ENCODE results near the gene TMEM132A.

GRCh38 chr11:60951606-60951903, 27.3 kb downstream of the TMEM132A start:
- TF ChIP-seq FOXP2 (optimal IDR thresholded peaks at IDR 0.05; ENCODE audit: control extremely low read depth, extremely low read length, insufficient read depth) (no peak), EZH2 (IDR thresholded peaks at IDR 0.05) (no peak), POLR2AphosphoS5 (IDR thresholded peaks at IDR 0.05; ENCODE audit: borderline replicate concordance, low read depth, low read length) (no peak)

Data from SK-N-MC (cell line).